Measurements from ENCODE around the gene DDX17. TPM values are rescaled to one million over a fixed set of nuclear protein-coding genes. Genes with fewer than 3 reads are reported as not detected.

DDX17 gene
- total and polyA plus RNA-seq, 10 of the 15 experiments (the other 5 are each of a cell fraction or from before 2014, with no cell fraction given), result 25.2 to 778 (median 266) TPM

DNA sequence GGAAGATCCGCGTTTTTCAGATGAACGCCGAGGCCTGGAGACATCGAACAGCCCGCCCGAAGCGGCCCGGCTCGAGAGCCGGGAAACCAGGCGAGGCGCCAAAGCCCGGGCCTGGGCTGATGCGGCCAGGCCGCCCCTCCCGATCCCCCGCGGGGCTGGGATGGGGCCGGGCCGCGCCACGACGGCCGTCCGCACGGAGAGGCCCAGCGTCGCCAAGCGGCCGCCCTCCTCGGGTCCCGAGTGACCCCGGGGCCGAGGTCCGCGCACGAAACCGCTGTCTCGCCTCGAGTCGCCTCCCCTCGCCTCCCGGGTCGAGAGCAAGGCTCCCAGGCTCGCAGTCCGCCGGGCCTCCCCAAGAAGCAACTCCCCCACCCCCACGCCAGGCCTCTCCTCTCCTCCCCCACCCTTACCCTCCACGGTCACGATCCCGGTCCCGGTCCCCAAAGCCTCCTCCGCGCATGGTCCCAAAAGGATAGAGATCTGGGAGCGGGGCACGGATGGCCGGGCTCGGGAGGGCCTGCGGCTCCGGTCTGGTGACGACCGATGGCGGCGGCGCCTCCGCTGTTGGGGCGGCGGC, 482 bp downstream of the DDX17 start (continued):
- TF ChIP-seq POLR2AphosphoS2 (IDR thresholded peaks at IDR 0.05; ENCODE audit: low read depth, low read length) (no peak), CHD1 (IDR thresholded peaks at IDR 0.05; ENCODE audit: low read depth, low read length) (peak; percentile 90; the same call in 1 of the 2 replicates), ZNF384 (IDR thresholded peaks at IDR 0.05; ENCODE audit: borderline replicate concordance, low read depth, low read length) (no peak), LARP7 (IDR thresholded peaks at IDR 0.05) (peak; percentile 48; the same call in 1 of the 2 replicates), NRF1 (conservative IDR thresholded peaks at IDR 0.05; ENCODE audit: low read depth, low read length) (no peak), ZNF217 (IDR thresholded peaks at IDR 0.05) (no peak), ASH2L (IDR thresholded peaks at IDR 0.05; ENCODE audit: borderline replicate concordance, low read depth) (no peak), RUNX3 (IDR thresholded peaks at IDR 0.05; ENCODE audit: low read length) (no peak), MXI1 (IDR thresholded peaks at IDR 0.05; ENCODE audit: low read depth, low read length) (no peak), RCOR1 (conservative IDR thresholded peaks at IDR 0.05; ENCODE audit: low read depth, low read length) (no peak), KLF5 (IDR thresholded peaks at IDR 0.05; ENCODE audit: partially characterized antibody) (no peak), HDAC2 (IDR thresholded peaks at IDR 0.05) (no peak), SREBF2 (IDR thresholded peaks at IDR 0.05; ENCODE audit: low read length) (no peak), NFYA (IDR thresholded peaks at IDR 0.05; ENCODE audit: borderline replicate concordance, low read depth, low read length) (no peak)
- TF ChIP-seq, protein P1, sequence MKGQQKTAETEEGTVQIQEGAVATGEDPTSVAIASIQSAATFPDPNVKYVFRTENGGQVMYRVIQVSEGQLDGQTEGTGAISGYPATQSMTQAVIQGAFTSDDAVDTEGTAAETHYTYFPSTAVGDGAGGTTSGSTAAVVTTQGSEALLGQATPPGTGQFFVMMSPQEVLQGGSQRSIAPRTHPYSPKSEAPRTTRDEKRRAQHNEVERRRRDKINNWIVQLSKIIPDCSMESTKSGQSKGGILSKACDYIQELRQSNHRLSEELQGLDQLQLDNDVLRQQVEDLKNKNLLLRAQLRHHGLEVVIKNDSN (IDR thresholded peaks at IDR 0.05; ENCODE audit: borderline replicate concordance, extremely low read length, insufficient read depth, low read depth, low read length), result no peak
- TF ChIP-seq, protein P2, sequence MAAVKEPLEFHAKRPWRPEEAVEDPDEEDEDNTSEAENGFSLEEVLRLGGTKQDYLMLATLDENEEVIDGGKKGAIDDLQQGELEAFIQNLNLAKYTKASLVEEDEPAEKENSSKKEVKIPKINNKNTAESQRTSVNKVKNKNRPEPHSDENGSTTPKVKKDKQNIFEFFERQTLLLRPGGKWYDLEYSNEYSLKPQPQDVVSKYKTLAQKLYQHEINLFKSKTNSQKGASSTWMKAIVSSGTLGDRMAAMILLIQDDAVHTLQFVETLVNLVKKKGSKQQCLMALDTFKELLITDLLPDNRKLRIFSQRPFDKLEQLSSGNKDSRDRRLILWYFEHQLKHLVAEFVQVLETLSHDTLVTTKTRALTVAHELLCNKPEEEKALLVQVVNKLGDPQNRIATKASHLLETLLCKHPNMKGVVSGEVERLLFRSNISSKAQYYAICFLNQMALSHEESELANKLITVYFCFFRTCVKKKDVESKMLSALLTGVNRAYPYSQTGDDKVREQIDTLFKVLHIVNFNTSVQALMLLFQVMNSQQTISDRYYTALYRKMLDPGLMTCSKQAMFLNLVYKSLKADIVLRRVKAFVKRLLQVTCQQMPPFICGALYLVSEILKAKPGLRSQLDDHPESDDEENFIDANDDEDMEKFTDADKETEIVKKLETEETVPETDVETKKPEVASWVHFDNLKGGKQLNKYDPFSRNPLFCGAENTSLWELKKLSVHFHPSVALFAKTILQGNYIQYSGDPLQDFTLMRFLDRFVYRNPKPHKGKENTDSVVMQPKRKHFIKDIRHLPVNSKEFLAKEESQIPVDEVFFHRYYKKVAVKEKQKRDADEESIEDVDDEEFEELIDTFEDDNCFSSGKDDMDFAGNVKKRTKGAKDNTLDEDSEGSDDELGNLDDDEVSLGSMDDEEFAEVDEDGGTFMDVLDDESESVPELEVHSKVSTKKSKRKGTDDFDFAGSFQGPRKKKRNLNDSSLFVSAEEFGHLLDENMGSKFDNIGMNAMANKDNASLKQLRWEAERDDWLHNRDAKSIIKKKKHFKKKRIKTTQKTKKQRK (IDR thresholded peaks at IDR 0.05; ENCODE audit: low read depth, low read length), result no peak
- TF ChIP-seq, protein P3, sequence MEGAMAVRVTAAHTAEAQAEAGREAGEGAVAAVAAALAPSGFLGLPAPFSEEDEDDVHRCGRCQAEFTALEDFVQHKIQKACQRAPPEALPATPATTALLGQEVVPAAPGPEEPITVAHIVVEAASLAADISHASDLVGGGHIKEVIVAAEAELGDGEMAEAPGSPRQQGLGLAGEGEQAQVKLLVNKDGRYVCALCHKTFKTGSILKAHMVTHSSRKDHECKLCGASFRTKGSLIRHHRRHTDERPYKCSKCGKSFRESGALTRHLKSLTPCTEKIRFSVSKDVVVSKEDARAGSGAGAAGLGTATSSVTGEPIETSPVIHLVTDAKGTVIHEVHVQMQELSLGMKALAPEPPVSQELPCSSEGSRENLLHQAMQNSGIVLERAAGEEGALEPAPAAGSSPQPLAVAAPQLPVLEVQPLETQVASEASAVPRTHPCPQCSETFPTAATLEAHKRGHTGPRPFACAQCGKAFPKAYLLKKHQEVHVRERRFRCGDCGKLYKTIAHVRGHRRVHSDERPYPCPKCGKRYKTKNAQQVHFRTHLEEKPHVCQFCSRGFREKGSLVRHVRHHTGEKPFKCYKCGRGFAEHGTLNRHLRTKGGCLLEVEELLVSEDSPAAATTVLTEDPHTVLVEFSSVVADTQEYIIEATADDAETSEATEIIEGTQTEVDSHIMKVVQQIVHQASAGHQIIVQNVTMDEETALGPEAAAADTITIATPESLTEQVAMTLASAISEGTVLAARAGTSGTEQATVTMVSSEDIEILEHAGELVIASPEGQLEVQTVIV (IDR thresholded peaks at IDR 0.05; ENCODE audit: borderline replicate concordance, partially characterized antibody), result no peak
- TF ChIP-seq, protein P4, sequence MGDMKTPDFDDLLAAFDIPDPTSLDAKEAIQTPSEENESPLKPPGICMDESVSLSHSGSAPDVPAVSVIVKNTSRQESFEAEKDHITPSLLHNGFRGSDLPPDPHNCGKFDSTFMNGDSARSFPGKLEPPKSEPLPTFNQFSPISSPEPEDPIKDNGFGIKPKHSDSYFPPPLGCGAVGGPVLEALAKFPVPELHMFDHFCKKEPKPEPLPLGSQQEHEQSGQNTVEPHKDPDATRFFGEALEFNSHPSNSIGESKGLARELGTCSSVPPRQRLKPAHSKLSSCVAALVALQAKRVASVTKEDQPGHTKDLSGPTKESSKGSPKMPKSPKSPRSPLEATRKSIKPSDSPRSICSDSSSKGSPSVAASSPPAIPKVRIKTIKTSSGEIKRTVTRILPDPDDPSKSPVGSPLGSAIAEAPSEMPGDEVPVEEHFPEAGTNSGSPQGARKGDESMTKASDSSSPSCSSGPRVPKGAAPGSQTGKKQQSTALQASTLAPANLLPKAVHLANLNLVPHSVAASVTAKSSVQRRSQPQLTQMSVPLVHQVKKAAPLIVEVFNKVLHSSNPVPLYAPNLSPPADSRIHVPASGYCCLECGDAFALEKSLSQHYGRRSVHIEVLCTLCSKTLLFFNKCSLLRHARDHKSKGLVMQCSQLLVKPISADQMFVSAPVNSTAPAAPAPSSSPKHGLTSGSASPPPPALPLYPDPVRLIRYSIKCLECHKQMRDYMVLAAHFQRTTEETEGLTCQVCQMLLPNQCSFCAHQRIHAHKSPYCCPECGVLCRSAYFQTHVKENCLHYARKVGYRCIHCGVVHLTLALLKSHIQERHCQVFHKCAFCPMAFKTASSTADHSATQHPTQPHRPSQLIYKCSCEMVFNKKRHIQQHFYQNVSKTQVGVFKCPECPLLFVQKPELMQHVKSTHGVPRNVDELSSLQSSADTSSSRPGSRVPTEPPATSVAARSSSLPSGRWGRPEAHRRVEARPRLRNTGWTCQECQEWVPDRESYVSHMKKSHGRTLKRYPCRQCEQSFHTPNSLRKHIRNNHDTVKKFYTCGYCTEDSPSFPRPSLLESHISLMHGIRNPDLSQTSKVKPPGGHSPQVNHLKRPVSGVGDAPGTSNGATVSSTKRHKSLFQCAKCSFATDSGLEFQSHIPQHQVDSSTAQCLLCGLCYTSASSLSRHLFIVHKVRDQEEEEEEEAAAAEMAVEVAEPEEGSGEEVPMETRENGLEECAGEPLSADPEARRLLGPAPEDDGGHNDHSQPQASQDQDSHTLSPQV (IDR thresholded peaks at IDR 0.05), result no peak
